MM.1S (cell line): ENCODE results near the gene DENND2A.

Experiments used
- EZH2 ChIP-seq: fragments of 300-600 bp; sonication (generic); optimal IDR thresholded peaks from 2 replicates; pipeline ENCODE3; 2017; ENCODE audit warnings: low read depth, mild to moderate bottlenecking, antibody characterized with exemption, low read length, mixed read lengths
- EZH2phosphoT487 ChIP-seq: fragments of 300-600 bp; sonication (generic); IDR thresholded peaks from 2 replicates; pipeline ENCODE4 v1.6.1; 2018; ENCODE audit warnings: antibody characterized with exemption, low read length
- TF ChIP-seq, protein P1 (sequence below): fragments of 300-600 bp; sonication (generic); IDR thresholded peaks from 2 replicates; pipeline ENCODE4 v1.5.1; 2016; ENCODE audit warnings: antibody characterized with exemption, low read length, mixed read lengths

DNA sequence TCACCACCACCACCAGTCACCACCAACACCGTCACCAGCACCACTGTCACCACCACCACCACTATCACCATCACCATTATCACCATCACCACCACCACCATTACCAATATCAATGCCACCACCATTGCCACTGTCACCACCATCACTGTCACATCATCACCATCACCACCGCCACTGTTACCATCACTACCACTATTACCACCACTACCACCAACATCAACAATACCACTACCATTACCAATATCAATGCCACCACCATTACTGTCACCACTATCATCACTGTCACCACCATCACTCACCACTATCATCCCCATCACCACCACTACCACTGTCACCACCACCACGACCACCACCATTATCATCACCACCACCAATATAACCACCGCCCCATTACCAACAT lies 14.0 kb upstream of the DENND2A start:
- TF ChIP-seq, protein P1, sequence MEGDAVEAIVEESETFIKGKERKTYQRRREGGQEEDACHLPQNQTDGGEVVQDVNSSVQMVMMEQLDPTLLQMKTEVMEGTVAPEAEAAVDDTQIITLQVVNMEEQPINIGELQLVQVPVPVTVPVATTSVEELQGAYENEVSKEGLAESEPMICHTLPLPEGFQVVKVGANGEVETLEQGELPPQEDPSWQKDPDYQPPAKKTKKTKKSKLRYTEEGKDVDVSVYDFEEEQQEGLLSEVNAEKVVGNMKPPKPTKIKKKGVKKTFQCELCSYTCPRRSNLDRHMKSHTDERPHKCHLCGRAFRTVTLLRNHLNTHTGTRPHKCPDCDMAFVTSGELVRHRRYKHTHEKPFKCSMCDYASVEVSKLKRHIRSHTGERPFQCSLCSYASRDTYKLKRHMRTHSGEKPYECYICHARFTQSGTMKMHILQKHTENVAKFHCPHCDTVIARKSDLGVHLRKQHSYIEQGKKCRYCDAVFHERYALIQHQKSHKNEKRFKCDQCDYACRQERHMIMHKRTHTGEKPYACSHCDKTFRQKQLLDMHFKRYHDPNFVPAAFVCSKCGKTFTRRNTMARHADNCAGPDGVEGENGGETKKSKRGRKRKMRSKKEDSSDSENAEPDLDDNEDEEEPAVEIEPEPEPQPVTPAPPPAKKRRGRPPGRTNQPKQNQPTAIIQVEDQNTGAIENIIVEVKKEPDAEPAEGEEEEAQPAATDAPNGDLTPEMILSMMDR: no peak
- TF ChIP-seq EZH2 (no peak), EZH2phosphoT487 (no peak)
